ENCODE data around the gene MAP4K2. TPM values are rescaled to one million over a fixed set of nuclear protein-coding genes. Genes with fewer than 3 reads are reported as not detected.

MAP4K2 gene
- total and polyA plus RNA-seq, 8 donors = 19.3 to 48.2 (median 45.2) TPM

DNA sequence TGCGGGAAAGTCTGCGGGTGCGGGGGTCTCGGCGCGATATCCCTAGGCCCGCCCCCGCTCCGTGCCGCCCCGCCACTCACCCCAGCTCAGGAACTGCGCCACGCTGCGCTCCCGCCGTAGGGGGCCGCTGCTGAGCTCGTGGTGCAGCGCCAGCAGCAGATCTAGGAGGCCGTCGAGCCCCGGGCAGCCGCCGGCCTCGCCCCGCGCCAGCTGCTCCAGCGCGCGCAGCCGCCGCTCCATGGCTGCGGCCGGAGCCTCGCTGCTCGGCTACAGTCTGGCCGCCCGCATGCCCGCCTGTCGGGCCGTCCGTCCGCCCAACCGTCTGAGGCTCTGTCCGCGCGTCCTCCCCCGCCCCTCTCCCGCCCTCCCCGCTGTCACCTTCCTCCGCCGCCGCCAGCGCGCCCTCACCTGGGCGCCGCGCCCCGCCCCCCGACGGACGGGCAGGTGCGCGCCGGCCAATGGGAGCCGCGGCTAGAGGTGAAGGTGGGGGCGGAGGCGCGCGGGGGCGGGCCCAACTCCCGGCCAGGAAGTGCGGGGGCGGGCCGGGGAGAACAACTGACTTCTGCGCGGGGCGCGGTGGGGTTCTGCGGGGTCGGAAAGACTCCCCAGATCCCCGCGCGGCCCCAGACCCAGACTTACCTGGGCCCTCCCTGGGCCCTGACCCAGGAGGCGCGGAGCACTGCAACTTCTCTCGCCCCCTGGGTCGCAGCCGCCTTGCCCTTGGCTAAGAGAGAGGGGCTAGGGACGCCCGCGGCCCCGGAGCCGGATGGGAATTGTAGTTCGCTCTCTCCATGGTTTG, 41.5 kb upstream of the MAP4K2 start, which contains the start of gene CDC42BPG:
Gene CDC42BPG, minus strand, starts transcription at position 324 of the 799 bp plus-strand sequence. Its CDS starts 84 bp downstream, at position 240.
- Histone ChIP-seq H3K9me3 (no peaks in the 10 kb centered on the region), H3K4me1 (peaks cover 13 to 53% of the 10 kb centered on the region in 2 donors), H3K27me3 (no peaks in the 10 kb centered on the region), H3K36me3 (peaks cover 0 to under 1% of the 10 kb centered on the region in 2 donors), H3K27ac (peak within 1 kb of the TSS; percentile 65 to 66), H3K4me3 (peak within 1 kb of the TSS; percentile 38 to 54)
- TF ChIP-seq, protein P1, sequence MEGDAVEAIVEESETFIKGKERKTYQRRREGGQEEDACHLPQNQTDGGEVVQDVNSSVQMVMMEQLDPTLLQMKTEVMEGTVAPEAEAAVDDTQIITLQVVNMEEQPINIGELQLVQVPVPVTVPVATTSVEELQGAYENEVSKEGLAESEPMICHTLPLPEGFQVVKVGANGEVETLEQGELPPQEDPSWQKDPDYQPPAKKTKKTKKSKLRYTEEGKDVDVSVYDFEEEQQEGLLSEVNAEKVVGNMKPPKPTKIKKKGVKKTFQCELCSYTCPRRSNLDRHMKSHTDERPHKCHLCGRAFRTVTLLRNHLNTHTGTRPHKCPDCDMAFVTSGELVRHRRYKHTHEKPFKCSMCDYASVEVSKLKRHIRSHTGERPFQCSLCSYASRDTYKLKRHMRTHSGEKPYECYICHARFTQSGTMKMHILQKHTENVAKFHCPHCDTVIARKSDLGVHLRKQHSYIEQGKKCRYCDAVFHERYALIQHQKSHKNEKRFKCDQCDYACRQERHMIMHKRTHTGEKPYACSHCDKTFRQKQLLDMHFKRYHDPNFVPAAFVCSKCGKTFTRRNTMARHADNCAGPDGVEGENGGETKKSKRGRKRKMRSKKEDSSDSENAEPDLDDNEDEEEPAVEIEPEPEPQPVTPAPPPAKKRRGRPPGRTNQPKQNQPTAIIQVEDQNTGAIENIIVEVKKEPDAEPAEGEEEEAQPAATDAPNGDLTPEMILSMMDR (IDR thresholded peaks at IDR 0.05) = peak; percentile 60 to 72
- intact Hi-C loops (cut with DNase I) = loop anchor here (5.0 to 10.0 kb wide), 3 partner anchors 48 to 180 kb away; partner anchors contain the start of gene SNX15 (in 1 of the 2)
- DNase-seq (peak; percentile 65 to 95 (median 76)), ATAC-seq (peak; percentile 72)

DNA sequence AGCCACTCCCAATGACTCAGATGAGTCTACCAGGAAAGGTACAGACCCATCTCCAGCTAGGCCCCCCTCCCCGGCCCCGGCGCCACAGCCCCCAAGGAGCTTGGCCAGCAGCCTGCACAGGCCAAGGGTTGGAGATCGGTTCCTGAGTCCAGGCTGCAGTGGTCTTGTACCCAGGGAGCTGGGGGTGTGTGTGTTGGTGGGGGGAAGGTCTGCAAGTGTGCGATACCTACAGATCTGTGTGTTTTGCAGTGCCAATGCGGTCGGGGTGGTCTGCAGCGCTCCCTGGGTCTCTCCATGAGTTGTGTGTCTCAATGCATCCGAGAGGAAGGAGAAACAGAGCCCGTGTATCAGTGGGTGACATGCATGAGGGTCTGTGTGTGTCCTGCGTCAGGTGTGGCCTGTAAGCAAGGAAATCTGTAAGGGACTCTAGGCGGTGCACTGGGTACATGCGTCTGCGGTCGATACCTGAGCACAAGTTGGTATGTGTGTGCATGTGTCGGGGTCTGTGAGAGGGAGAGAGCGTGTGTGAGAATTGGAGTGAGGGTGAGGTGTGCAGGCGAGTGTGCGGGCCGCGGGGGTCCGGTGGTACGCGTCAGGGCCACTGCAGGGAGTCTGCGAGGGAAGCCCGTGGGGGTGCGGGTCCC, 40.8 kb upstream of the MAP4K2 start:
- H3K27ac ChIP-seq = peak overlapping the region; percentile 65 to 66
- no peaks in the 10 kb centered on the region for H3K27me3 ChIP-seq
- H3K4me3 ChIP-seq = peak overlapping the region; percentile 38 to 54
- ATAC-seq = peak; percentile 0
- intact Hi-C loops (cut with DNase I) = loop anchor here (10.0 kb wide), 2 partner anchors 51 to 181 kb away; partner anchors contain the start of gene SNX15 (in 1 of the 2)
- TF ChIP-seq, protein P1 (IDR thresholded peaks at IDR 0.05) = no peak
- no peaks in the 10 kb centered on the region for H3K9me3 ChIP-seq
- DNase-seq = no peak
- H3K4me1 ChIP-seq = peaks cover 13 to 45% of the 10 kb centered on the region in 2 donors
- H3K36me3 ChIP-seq = peaks cover 0 to 8% of the 10 kb centered on the region in 2 donors

DNA sequence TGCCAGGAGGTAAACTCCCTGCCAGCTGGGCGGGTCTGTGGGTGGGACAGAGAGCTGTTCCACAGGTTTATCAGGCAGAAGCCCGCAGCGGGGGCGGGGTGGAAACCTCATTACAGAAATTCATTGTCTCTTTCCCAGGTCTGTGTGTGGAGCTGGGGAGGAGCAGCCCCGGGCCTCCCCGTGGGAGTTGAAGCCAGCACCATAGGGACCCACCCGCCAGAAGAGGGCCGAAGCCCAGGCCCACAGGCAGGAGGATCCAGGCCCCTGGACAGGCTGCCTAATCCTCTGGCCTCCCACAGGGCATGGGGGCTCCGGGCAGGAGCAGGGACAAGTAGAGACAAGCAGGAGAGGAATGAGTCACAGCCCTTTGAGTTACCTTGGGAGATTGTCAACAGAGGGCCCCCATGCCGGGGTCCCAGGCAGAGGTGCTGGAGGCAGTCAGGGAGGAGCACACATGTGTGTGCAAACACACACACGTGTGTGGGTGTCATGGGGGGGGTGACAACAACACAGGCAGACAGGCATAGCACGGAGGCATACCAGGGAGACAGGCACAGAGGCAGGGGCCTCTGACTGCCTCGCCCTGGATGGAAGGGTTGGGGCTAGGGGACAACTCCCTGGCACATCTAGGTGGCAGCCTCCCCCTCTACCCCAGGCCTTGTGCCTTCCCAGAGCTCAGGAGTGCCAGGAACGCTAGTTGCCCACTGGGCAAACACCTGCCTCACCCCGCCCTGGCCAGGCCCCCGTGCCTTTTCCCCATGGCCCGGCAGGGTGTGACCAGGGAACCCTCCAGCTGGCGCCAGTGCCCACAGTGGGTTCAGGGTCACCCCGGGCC, 40.1 kb upstream of the MAP4K2 start:
- ATAC-seq = peak; percentile 51
- no peaks in the 10 kb centered on the region for H3K27me3 ChIP-seq
- intact Hi-C loops (cut with DNase I) = loop anchor here (10.0 kb wide), 2 partner anchors 52 to 182 kb away; partner anchors contain the start of gene SNX15 (in 1 of the 2)

DNA sequence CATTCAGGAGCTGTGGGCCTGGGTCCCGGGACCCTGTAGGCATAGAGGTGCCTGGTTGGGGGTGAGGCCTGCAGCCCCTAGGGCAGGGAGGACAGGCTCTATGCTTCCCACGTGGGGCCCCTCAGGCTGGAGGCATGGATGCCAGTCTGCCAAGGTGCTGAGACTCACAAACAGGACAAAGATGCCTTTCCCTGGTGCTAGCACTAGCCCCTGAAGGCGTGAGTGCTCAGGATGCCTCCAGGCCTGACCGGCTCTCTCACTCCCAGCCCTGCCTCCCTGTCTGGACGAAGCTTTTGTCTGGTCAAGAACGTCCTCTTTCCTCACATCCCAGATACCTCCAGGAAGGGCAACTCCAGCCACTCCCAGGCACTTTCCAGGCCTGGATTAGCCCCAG, 39.3 kb upstream of the MAP4K2 start:
- Histone ChIP-seq H3K4me3 (no peak overlapping the region), H3K9me3 (no peaks in the 10 kb centered on the region), H3K4me1 (peaks cover 7 to 31% of the 10 kb centered on the region in 2 donors), H3K27ac (peak overlapping the region; percentile 39 to 53), H3K27me3 (no peaks in the 10 kb centered on the region), H3K36me3 (peaks cover 0 to 17% of the 10 kb centered on the region in 2 donors)
- TF ChIP-seq, protein P1 (IDR thresholded peaks at IDR 0.05) = no peak
- DNase-seq (no peak), ATAC-seq (no peak)
- intact Hi-C loops (cut with DNase I) = loop anchor here (10.0 kb wide), 2 partner anchors 52 to 182 kb away; partner anchors contain the start of gene SNX15 (in 1 of the 2)

More for the DNA sequence above, 40.1 kb upstream of the MAP4K2 start:
- Histone ChIP-seq H3K27ac (peak overlapping the region; percentile 39 to 53), H3K4me1 (peaks cover 7 to 38% of the 10 kb centered on the region in 2 donors), H3K4me3 (peak overlapping the region; percentile 38 to 54), H3K36me3 (peaks cover 0 to 16% of the 10 kb centered on the region in 2 donors), H3K9me3 (no peaks in the 10 kb centered on the region)
- TF ChIP-seq, protein P1 (IDR thresholded peaks at IDR 0.05) = no peak
- peak in 1 of 4 donors; percentile 63 for DNase-seq

Measured in left lung (tissue), 10 donors.